ENCODE results near the gene WSB2. TPM values are rescaled to one million over a fixed set of nuclear protein-coding genes. Genes with fewer than 3 reads are reported as not detected.

Gene WSB2
- total RNA-seq, 1 donor = 119 TPM

GRCh38 chr12:118063576-118064391 lies 2.8 kb upstream of the WSB2 start:
- no peaks in the 10 kb centered on the region for H3K36me3 ChIP-seq (ENCODE audit: insufficient read depth, low read length)
- H3K4me2 ChIP-seq (ENCODE audit: insufficient read depth, low read length) = no peak overlapping the region

GRCh38 chr12:118061873-118062843 lies 1.2 kb upstream of the WSB2 start:
- no peaks in the 10 kb centered on the region for H3K27me3 ChIP-seq (ENCODE audit: insufficient read depth, low read length)
- peaks cover 29% of the 10 kb centered on the region for H3K4me1 ChIP-seq (ENCODE audit: insufficient read depth, low read length)
- H3K79me2 ChIP-seq (ENCODE audit: insufficient read depth, low read length) = peaks cover 42% of the 10 kb centered on the region
- H2AFZ ChIP-seq (ENCODE audit: low read length) = peak overlapping the region; percentile 52
- TF ChIP-seq CTCF (IDR thresholded peaks at IDR 0.05; ENCODE audit: extremely low read depth, low read depth, low read length) = no peak
- H3K27ac ChIP-seq (ENCODE audit: low read depth, low read length) = peak overlapping the region; percentile 81
- H3K4me3 ChIP-seq (ENCODE audit: insufficient read depth, low read length) = peak overlapping the region; percentile 87
- H3K4me2 ChIP-seq (ENCODE audit: insufficient read depth, low read length) = peak overlapping the region; percentile 94
- no peaks in the 10 kb centered on the region for H3K9me3 ChIP-seq (ENCODE audit: low read depth, low read length)
- DNase-seq (ENCODE audit: insufficient read length, low spot score, missing footprints) = peak; percentile 93
- no peaks in the 10 kb centered on the region for H4K20me1 ChIP-seq (ENCODE audit: insufficient read depth, low read length)
- H3K36me3 ChIP-seq (ENCODE audit: insufficient read depth, low read length) = peaks cover 4% of the 10 kb centered on the region

More at GRCh38 chr12:118063576-118064391, 2.8 kb upstream of the WSB2 start:
- Histone ChIP-seq H3K4me1 (ENCODE audit: insufficient read depth, low read length) (peaks cover 28% of the 10 kb centered on the region), H3K4me3 (ENCODE audit: insufficient read depth, low read length) (no peak overlapping the region), H2AFZ (ENCODE audit: low read length) (no peak overlapping the region), H3K27ac (ENCODE audit: low read depth, low read length) (no peak overlapping the region), H3K27me3 (ENCODE audit: insufficient read depth, low read length) (no peaks in the 10 kb centered on the region), H4K20me1 (ENCODE audit: insufficient read depth, low read length) (no peaks in the 10 kb centered on the region), H3K9me3 (ENCODE audit: low read depth, low read length) (no peaks in the 10 kb centered on the region), H3K79me2 (ENCODE audit: insufficient read depth, low read length) (peaks cover 26% of the 10 kb centered on the region)
- no peak for TF ChIP-seq CTCF (IDR thresholded peaks at IDR 0.05; ENCODE audit: extremely low read depth, low read depth, low read length)
- DNase-seq (ENCODE audit: insufficient read length, low spot score, missing footprints) = peak; percentile 88

- H3K27me3 ChIP-seq (ENCODE audit: insufficient read depth, low read length) = no peaks in the 10 kb centered on the region
- TF ChIP-seq CTCF (IDR thresholded peaks at IDR 0.05; ENCODE audit: extremely low read depth, low read depth, low read length) = no peak
- peak overlapping the region; percentile 35 for H2AFZ ChIP-seq (ENCODE audit: low read length)
- DNase-seq (ENCODE audit: insufficient read length, low spot score, missing footprints) = peak; percentile 81
- H3K4me1 ChIP-seq (ENCODE audit: insufficient read depth, low read length) = peaks cover 34% of the 10 kb centered on the region
- no peaks in the 10 kb centered on the region for H4K20me1 ChIP-seq (ENCODE audit: insufficient read depth, low read length)
- H3K4me2 ChIP-seq (ENCODE audit: insufficient read depth, low read length) = peak overlapping the region; percentile 92
- no peaks in the 10 kb centered on the region for H3K9me3 ChIP-seq (ENCODE audit: low read depth, low read length)
- H3K36me3 ChIP-seq (ENCODE audit: insufficient read depth, low read length) = peaks cover 4% of the 10 kb centered on the region
- H3K27ac ChIP-seq (ENCODE audit: low read depth, low read length) = peak overlapping the region; percentile 84
- peaks cover 58% of the 10 kb centered on the region for H3K79me2 ChIP-seq (ENCODE audit: insufficient read depth, low read length)
- H3K4me3 ChIP-seq (ENCODE audit: insufficient read depth, low read length) = peak overlapping the region; percentile 87
Measured at GRCh38 chr12:118060301-118061010, 523 bp downstream of the WSB2 start.
